HG03196 (cell line): ENCODE results near the gene STAT3.
"Not testable (repeated sequence)": the region's sequence is repeated elsewhere in the genome, so short reads cannot be mapped to it uniquely, and the experiment has no call there.

Experiments
- ATAC-seq: cut with Tn5 transposase; IDR thresholded peaks from one replicate; pipeline ENCODE4 v1.9.1; 2021; ENCODE audit not compliant: unreplicated experiment

STAT3 gene

DNA sequence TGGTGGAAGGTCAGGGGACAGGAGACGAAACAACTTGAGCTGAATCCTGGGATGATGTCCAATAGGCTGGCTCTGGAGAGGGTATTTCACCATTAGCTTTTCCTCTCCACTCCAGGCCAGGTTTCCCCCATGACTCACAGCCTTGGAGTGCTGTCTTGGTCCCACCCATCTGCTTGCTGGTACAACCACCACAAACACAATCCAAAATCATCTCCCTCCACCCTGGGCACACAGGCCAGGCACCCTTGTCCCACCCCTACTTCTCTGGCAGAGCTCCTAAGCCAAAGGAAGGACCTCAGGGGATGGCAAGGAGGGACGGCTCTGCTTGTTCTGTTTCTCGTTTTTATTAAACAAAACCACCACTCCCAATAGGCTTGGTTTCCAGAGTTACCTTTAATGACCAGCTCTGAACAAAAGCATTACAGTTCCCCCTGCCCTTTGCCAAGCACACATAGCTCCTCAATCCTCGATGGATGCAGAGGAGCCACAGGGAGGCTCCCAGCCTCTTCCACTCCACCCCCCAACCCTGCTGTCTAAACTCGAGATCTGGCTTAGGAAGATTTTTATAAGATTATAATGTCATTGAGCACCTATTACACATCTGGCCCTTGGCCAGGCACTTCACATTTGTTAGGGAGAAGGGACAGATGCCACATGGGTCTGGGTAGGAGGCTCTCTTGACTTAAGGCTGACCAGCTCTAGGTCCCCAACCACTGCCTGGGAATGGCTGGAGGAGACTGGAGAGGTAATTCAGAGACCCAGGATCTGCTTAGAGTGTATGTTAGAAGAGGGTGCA is 21.5 kb upstream of the STAT3 start:
- ATAC-seq, result no peak

DNA sequence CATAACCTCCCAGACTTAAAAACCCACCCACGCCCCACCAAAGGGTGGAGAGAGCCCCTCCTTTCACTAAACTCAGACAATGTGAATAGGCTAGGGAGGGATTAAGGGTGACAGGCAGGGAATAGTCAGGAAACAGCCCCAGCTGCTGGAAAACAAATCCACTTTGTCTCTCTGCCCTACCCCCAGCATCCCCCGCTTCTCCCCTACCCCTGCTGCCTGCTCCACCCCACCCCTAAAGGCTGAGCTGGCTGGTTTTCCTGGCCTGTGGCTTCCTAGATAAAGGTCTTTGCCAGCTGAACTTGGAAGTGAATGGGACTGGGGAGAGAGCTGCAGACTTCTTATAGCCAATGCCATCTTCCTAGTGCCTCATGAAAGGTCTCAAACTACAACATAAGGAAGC is 19.8 kb upstream of the STAT3 start:
- ATAC-seq, result no peak

DNA sequence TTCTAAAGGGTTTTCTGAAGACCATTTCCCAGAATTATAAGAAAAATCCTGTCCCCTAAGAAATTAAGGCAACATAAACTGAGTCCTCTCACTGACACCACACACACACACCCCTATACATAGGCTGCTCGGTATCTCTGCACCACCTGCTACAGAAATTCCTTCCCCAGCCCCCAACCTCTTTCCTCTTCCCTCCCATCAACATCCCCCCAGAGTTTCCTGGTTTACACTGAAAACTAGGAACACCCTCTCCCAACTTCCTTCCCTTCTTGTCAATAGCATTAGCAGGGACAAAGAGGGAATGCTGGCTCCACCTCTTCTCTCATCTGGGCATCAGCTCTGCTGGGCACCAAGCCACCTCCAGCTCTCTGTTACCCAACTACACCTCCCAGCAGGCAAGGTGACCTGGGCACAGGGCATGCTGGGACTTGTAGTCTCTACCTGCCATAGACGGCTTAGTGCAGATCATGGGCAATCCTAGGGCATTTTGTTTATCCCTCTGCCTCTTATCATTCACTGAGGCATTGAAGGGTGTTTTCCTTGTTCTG is 19.1 kb upstream of the STAT3 start:
- ATAC-seq, result no peak

DNA sequence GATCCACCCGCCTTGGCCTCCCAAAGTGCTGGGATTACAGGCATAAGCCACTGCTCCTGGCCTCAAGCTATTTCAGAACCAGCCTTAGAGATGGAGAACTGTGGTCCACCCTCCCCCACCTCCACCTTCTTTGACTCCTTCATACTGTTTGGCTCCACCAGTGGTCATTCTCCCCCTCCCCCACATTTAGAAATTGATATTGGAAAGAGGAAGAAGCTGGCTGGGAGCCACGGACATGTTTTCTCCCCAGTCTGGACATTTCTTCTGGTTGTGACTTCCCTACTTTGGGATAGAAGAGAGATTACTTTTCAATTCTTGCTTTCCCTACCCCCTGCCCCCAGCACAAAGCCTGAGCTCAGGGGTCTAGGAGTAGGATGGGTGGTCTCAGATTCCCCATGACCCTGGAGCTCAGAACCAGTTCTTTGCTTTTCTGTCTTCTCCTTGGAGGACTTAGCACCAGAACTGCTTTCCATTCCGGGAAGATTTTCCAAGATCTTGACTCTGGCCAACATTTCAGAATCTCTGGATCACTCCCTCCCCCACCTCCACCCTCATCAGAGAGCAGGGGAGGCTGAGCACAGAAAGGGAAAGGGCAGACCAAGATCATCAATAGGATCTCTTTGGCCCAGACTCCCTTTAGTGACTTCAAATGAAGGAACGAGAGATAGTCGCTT is 18.5 kb upstream of the STAT3 start:
- no peak for ATAC-seq

DNA sequence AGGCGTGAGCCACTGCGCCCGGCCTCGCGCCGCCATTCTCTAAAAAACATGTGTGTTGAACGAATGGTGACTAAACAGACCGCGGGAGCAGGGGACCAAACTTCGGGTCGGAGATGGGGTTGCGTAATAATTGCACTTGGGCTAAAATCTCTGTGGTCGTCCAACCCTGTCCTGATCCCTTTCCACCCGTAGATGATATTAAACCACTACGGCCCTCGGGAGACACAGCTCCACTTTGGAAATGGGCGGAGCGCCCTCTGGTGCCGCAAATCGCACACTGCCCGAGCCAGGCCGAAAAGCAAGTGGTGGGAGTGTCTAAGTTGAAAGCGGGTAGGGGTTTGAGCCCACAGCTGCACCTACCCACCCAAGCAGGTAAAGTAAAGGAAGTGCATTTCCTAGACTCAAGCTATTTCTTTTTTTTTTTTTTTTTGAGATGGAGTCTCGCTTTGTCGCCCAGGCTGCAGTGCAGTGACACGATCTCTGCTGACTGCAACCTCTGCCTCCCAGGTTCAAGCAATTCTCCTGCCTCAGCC is 17.8 kb upstream of the STAT3 start:
- no peak for ATAC-seq

DNA sequence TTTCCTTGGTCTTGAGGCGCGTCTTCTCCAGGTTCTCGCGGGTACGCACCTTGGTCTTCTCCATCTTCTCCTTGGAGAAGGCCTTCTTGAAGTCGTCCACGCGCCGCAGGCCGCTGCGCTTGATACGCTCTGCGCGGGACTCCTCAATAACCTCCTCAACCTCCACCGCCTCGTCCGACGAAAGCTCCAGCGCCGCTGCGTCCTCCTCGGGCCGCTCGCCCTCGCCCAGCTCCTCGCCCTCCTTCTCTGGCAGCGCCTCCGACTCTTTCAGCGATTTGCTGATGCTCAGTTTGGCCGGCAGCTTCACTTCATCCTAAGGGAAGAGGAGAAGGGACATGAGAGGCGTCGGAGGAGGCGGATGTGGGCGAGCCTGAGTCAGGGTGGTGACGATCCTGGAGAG is 16.8 kb upstream of the STAT3 start:
- no peak for ATAC-seq

DNA sequence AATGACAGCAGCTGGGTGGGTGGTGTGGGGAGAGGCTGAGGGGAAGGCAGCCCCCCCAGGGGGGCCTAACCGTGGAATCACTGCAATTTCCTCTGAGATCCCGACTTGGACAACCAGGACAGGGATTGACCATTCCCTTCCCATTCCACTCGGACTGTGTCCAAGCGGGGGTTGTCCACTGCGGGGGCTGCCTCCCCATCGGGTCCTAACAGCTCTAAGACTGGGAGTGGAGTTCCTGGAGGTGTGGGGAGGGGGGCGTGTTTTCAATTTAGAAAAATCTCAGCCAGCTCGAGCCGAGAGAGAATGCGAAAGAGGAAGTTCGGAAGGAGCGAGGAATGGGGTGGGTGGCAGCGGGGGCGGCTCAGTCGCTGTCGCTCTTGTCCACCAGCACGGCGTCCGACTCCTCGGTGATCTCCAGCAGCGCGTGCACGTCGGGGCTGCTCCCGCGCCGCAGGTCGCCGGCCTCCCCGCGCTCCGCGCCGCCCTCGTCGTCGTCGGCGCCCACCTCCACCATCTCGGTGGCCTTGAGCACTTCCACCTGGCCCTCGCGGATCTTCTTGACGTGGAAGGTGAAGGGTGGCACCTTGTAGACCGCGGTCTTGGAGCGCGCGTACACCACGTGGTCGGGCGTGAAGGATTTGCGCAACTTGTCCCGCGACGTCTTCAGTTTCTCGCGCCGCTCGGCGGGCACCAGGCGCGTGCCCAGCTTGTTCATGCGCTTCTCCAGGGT is 16.2 kb upstream of the STAT3 start:
- no peak for ATAC-seq

DNA sequence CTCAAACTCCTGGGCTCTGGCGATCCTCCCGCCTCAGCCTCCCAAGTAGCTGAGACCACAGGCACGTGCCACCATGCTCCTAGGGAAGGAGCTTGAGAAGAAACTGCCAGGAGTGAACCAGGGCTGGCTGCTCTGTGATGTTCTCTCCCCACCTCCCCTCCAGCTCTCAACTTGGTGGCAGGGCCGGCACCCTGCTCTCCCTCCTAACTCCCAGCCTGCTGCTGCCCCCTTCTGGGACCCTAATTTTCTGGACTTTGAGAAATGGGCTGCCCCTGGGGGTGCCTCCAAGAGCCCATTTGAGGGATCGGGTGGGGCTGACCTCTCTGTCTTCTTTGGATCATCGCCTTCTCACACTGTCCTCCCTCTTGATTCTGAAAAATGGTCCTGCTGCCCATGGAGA is 14.9 kb upstream of the STAT3 start:
- no peak for ATAC-seq

DNA sequence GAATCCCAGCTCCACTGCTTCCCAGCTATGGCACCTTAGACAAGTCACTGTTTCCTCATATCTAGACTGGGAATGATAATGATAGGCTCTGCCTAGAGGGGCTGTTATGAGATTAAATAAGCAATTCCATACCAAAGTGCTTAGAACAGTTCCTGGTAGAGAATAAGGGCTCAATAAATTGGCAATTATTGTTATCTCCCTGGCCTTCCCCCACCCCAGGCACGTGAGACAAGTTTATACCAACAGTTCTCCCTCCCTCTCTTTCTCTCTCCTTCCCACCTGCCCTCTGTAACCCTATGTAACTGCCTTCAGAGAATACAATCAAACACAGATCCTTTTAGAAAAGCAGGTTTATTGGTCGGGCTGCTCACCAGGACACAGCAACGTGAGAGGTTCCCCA is 13.9 kb upstream of the STAT3 start:
- no peak for ATAC-seq

DNA sequence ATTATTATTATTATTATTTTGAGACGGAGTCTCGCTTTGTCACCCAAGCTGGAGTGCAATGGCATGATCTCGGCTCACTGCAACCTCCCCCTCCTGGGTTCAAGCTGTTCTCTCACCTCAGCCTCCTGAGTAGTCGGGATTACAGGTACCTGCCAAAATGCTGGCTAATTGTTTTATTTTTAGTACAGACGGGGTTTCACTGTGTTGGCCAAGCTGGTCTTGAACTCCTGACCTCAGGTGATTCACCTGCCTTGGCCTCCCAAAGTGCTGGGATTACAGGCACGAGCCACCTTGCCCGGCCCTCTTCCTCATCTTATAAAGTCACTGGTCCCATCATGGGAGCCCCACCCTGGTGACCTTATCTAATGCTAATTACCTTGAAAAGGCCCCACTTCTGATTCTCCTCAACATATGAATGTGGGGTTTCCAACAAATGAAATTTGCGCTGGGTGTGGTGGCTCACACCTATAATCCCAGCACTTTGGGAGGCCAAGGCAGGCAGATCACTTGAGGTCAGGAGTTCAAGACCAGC is 12.7 kb upstream of the STAT3 start:
- not testable (repeated sequence) for ATAC-seq

DNA sequence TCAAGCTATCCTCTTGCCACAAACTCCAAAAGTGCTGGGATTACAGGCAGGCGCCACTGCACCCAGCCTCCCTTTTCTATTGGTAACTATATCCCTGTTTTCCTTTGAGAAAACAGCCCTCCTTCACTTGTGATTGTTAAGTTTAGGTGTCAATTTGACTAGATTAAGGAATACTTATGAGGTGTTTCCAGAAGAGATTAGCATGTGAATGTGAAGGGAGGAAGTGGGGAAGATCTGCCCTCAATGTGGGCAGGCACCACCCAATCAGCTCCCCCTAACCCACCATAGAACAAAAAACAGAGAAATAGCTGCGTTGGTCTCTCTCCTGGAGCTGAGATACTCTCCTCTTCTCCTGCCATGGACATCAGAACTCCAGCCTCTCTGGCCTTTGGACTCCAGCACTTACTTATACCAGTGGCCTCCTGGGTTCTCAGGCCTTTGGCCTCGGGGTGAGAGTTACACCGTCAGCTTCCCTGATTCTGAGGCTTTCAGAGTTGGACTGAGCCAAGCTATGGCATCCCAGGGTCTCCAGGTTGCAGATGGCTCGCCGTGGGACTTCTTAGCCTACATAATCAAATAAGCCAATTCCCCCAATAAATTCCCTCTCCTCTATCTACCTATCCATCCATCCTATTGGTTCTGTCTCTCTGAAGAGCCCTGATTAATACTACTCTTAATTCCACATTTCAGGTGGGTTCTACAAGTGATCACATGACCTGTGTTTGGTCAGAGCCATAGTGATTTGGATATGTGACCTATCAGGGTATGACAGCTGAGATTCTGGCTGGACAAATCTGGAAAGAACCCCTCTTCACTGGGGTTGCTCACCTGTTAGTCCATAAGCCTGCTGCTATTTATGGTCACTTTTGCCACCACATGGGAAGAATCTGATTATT is 12.0 kb upstream of the STAT3 start:
- no peak for ATAC-seq

DNA sequence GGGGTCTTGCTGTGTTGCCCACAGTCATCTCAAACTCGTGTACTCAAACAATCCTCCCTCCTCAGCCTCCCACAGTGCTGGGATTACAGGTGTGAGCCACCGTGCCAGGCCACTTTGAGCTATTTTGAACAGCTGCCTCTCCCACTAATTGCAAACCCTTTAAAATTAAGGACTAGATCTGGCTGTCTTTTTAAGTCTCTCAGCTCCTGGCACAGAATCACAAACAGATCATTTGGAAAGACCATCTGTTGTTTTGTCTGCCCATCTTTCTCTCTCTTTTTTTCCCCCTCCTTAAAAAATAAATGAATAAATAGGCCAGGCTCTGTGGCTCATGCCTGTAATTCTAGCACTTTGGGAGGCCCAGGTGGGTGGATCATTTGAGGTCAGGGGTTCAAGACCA is 10.9 kb upstream of the STAT3 start:
- no peak for ATAC-seq

DNA sequence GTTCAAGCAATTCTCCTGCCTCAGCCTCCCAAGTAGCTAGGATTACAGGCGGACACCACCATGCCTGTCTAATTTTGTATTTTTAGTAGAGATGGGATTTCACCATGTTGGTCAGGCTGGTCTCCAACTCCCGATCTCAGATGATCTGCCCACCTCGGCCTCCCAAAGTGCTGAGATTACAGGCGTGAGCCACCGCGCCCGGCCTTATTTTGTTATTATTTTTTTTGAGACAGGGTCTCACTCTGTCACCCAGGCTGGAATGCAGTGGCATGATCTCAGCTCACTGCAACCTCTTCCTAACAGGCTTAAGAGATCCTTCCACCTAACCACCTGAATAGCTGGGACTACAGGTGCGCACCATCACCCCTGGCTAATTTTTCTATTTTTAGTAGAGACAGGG is 7.4 kb upstream of the STAT3 start:
- ATAC-seq, result not testable (repeated sequence)

DNA sequence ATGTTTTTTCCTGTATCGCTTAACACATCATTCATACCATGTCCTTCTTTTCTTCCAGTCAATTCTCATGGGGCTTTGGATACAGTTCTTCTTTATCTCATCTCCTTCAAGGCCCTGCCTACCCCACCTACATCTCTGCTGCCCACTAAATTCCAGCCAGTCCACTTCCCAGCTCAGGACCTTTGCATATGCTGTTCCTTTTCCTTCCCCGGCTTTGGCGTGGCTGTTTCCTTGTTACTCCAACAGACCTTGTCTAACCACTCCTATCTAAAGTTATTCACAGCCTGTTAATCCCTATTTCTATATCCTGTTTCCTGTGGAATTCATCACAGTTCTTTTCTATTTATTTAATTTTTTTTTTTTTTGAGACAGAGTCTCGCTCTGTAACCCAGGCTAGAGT is 6.6 kb upstream of the STAT3 start:
- no peak for ATAC-seq

DNA sequence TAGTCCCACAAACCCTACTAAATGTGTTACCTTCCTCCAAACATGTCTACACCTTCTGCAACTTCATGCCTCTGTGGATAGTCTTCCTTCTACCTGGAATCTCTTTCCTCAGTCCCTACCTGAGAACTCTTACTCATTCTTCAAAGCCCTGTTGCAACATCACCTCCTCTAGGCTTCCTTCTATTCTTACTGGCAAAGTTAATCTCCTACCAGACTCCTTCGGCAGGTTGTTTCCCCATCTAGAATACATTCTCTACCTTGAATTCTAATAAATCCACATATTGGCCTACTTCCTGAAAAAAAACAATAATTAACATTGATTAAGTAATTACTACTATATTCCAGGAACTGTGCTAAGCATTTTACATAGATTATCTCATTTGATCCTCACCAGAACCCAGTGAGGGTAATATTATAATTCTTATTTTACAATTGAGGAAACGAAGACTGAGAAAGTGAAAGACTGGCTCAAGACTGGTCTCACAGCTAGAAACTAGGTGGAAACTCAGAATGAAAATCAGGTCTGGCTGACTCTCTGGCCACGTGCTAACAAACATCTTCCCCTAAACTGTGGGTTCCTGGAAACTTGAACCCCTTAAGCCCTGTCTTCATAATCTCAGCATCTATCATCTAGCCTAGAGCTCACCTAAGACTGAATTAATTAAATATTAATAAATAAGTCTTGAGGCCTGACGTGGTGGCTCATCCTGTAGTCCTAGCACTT is 4.6 kb upstream of the STAT3 start:
- ATAC-seq, result no peak

DNA sequence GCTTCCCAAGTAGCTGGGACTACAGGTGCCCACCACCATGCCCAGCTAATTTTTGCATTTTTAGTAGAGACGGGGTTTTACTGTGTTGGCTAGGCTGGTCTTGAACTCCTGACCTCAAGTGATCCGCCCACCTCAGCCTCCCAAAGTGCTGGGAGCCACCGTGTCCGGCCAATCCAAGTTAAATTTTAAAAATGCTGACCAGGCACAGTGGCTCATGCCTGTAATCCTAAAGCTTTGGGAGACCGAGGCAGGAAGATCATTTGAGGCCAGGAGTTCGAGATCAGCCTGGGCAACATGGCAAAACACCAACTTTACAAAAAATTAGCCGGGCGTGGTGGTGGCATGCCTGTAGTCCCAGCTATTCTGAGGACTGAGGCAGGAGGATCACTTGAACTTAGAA is 3.2 kb upstream of the STAT3 start:
- ATAC-seq, result not testable (repeated sequence)

DNA sequence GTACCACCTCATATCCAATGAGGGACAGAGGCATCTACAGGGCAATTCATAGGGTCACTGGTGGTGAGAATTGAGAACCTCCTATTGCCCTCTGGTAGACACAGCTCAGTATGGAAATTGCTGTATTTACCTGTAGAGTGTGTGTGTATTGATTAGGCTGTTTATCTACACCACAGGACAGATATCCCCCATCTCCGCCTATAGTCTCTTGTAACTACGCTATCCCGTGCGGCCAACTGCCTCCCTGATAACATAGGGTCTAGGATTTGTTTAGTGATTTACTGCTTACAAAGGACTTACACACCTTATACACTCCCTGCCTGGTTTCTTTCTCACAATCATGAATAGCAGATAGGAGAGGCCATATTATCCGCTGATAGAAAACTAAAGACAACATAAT is 1.7 kb upstream of the STAT3 start:
- no peak for ATAC-seq

DNA sequence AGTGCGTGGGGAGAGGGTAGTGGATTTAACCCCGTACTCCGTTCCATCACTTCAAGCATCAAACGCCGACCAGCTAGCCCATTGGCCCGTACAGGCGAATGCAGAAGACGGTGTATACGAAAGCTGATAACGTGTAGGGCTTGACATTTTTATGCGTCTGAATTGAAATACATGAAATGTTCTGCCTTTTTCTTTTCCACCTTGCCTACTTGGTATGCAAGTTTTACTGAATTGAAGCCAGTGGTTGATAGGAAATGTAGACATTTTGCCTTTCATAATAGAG is 834 bp upstream of the STAT3 start:
- ATAC-seq, result peak; percentile 11

DNA sequence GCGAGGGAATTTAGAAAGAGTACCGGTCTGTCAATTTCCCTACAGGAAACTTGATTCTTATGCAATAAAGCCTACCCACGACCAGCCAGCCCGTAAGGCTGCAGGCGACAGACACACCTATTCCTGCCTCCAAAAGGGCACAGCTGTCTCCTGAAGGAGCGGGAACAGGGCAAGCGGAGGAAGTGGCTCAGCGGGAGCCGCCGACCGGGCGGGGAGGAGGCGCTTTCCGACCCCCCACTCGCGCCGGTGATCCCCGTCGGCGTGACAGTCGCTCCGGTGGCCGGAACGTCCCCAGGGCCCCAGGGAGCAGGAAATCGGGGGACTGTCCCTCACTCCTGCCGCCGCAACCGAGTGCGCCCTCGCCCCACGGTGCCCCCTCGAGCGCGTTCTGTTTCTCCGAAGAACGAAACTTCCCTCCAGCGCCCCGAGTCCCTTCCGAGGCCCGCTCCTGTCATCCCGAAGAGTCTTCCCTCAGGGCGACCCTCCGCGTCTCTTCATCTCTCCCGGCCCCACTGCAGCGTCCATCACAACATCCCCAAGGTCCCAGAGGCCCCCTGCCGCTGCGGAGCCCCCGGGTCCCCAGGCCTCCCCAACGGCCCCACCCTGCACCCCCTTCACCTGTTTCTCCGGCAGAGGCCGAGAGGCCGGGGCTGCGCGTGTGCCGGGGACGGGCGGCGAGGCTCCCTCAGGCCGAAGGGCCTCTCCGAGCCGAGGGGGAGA is 421 bp downstream of the STAT3 start:
- peak; percentile 10 for ATAC-seq
